Central memory CD8-positive, alpha-beta T cell (primary cell): ENCODE data around the gene PPM1E.
"Not testable (repeated sequence)": the region's sequence is repeated elsewhere in the genome, so short reads cannot be mapped to it uniquely, and the experiment has no call there.

Experiments
- ATAC-seq: fragments of 150-1000 bp; cut with Tn5 transposase; replicated peaks from 2 replicates; pipeline ENCODE4 v1.10.0; 2022; ENCODE audit warnings: mild to moderate bottlenecking, moderate FRiP score, moderate number of reproducible peaks; ENCODE audit not compliant: poor library complexity, severe bottlenecking; ENCODE audit errors: extremely low read depth
- DNase-seq, 2 donors: peaks; one replicate each; pipeline ENCODE4 v3.0.0; 2021; ENCODE audit warnings: low spot score in 2 of 2
- H3K27ac Mint-ChIP-seq: one replicate; pipeline ENCODE4 v1.8.0; 2022; ENCODE audit warnings: low read depth, mild to moderate bottlenecking, moderate library complexity, mixed read lengths
- H3K27me3 Mint-ChIP-seq: one replicate; pipeline ENCODE4 v1.8.0; 2022; ENCODE audit warnings: mixed read lengths
- H3K36me3 Mint-ChIP-seq: one replicate; pipeline ENCODE4 v1.8.0; 2022; ENCODE audit warnings: mild to moderate bottlenecking, moderate library complexity, mixed read lengths; ENCODE audit not compliant: insufficient read depth
- H3K4me1 Mint-ChIP-seq: one replicate; pipeline ENCODE4 v1.8.0; 2022; ENCODE audit warnings: mixed read lengths
- H3K4me3 Mint-ChIP-seq: one replicate; pipeline ENCODE4 v1.8.0; 2022; ENCODE audit warnings: mild to moderate bottlenecking, moderate library complexity, mixed read lengths
- H3K9me3 Mint-ChIP-seq: one replicate; pipeline ENCODE4 v1.8.0; 2022; ENCODE audit warnings: mixed read lengths

The PPM1E gene

GRCh38 chr17:58755577-58756245, at the start of gene PPM1E:
Gene PPM1E, plus strand, starts transcription at chr17:58755854.
- H3K9me3 Mint-ChIP-seq = no peaks in the 10 kb centered on the region
- ATAC-seq (peak; percentile 60), DNase-seq (peak in 1 of 2 donors; percentile 10)
- peaks cover 2% of the 10 kb centered on the region for H3K36me3 Mint-ChIP-seq
- peaks cover 14% of the 10 kb centered on the region for H3K4me1 Mint-ChIP-seq
- no peak within 1 kb of the TSS for H3K27ac Mint-ChIP-seq
- H3K4me3 Mint-ChIP-seq = peak within 1 kb of the TSS; percentile 89
- peaks cover 64% of the 10 kb centered on the region for H3K27me3 Mint-ChIP-seq

- no peaks in the 10 kb centered on the region for H3K27me3 Mint-ChIP-seq
- peak overlapping the region; percentile 33 for H3K27ac Mint-ChIP-seq
- no peak for DNase-seq
- no peak for ATAC-seq
- no peaks in the 10 kb centered on the region for H3K9me3 Mint-ChIP-seq
- no peak overlapping the region for H3K4me3 Mint-ChIP-seq
- peaks cover 7% of the 10 kb centered on the region for H3K4me1 Mint-ChIP-seq
- peaks cover 27% of the 10 kb centered on the region for H3K36me3 Mint-ChIP-seq
Observed at GRCh38 chr17:58706351-58707140, 49.1 kb upstream of the PPM1E start.

GRCh38 chr17:58710948-58711552, 44.6 kb upstream of the PPM1E start:
- Mint-ChIP-seq H3K27ac (no peak overlapping the region), H3K27me3 (no peaks in the 10 kb centered on the region), H3K4me1 (peaks cover 7% of the 10 kb centered on the region), H3K9me3 (no peaks in the 10 kb centered on the region), H3K36me3 (peaks cover 25% of the 10 kb centered on the region), H3K4me3 (no peak overlapping the region)
- DNase-seq = no peak
- ATAC-seq = no peak

- DNase-seq = no peak
Observed at GRCh38 chr17:58722274-58722673, 33.4 kb upstream of the PPM1E start.

GRCh38 chr17:58722696-58723095, 33.0 kb upstream of the PPM1E start:
- Mint-ChIP-seq H3K9me3 (no peaks in the 10 kb centered on the region), H3K4me1 (no peaks in the 10 kb centered on the region), H3K27ac (no peak overlapping the region), H3K4me3 (no peak overlapping the region), H3K27me3 (no peaks in the 10 kb centered on the region), H3K36me3 (peaks cover 27% of the 10 kb centered on the region)
- ATAC-seq = no peak
- DNase-seq = no peak

More at GRCh38 chr17:58722274-58722673, 33.4 kb upstream of the PPM1E start:
- H3K4me3 Mint-ChIP-seq = no peak overlapping the region
- H3K27ac Mint-ChIP-seq = no peak overlapping the region
- no peak for ATAC-seq
- no peaks in the 10 kb centered on the region for H3K27me3 Mint-ChIP-seq
- no peaks in the 10 kb centered on the region for H3K9me3 Mint-ChIP-seq
- H3K4me1 Mint-ChIP-seq = no peaks in the 10 kb centered on the region
- H3K36me3 Mint-ChIP-seq = peaks cover 27% of the 10 kb centered on the region

- DNase-seq (no peak), ATAC-seq (no peak)
- Mint-ChIP-seq H3K36me3 (peaks cover 29% of the 10 kb centered on the region), H3K27me3 (no peaks in the 10 kb centered on the region), H3K4me3 (no peak overlapping the region), H3K9me3 (no peaks in the 10 kb centered on the region), H3K4me1 (no peaks in the 10 kb centered on the region), H3K27ac (no peak overlapping the region)
Observed at GRCh38 chr17:58728798-58729197, 26.9 kb upstream of the PPM1E start.

- Mint-ChIP-seq H3K27me3 (no peaks in the 10 kb centered on the region), H3K36me3 (peaks cover 22% of the 10 kb centered on the region), H3K27ac (no peak overlapping the region), H3K4me3 (no peak overlapping the region), H3K9me3 (no peaks in the 10 kb centered on the region), H3K4me1 (no peaks in the 10 kb centered on the region)
- ATAC-seq (no peak), DNase-seq (no peak)
Observed at GRCh38 chr17:58730937-58731336, 24.7 kb upstream of the PPM1E start.

GRCh38 chr17:58734040-58734439, 21.6 kb upstream of the PPM1E start:
- Mint-ChIP-seq H3K27ac (no peak overlapping the region), H3K27me3 (no peaks in the 10 kb centered on the region), H3K36me3 (peaks cover 18% of the 10 kb centered on the region), H3K9me3 (no peaks in the 10 kb centered on the region), H3K4me1 (no peaks in the 10 kb centered on the region), H3K4me3 (no peak overlapping the region)
- DNase-seq = no peak
- no peak for ATAC-seq

- ATAC-seq (no peak), DNase-seq (no peak)
- H3K4me1 Mint-ChIP-seq = no peaks in the 10 kb centered on the region
- no peak overlapping the region for H3K4me3 Mint-ChIP-seq
- no peaks in the 10 kb centered on the region for H3K9me3 Mint-ChIP-seq
- peaks cover 17% of the 10 kb centered on the region for H3K36me3 Mint-ChIP-seq
- H3K27me3 Mint-ChIP-seq = no peaks in the 10 kb centered on the region
- H3K27ac Mint-ChIP-seq = no peak overlapping the region
Observed at GRCh38 chr17:58734811-58735210, 20.8 kb upstream of the PPM1E start.

- H3K36me3 Mint-ChIP-seq = no peaks in the 10 kb centered on the region
Observed at GRCh38 chr17:58741121-58741625, 14.5 kb upstream of the PPM1E start.

GRCh38 chr17:58747674-58748073, 8.0 kb upstream of the PPM1E start:
- Mint-ChIP-seq H3K27ac (no peak overlapping the region), H3K36me3 (no peaks in the 10 kb centered on the region), H3K4me3 (no peak overlapping the region), H3K27me3 (peaks cover 2% of the 10 kb centered on the region), H3K9me3 (no peaks in the 10 kb centered on the region), H3K4me1 (no peaks in the 10 kb centered on the region)
- ATAC-seq = no peak
- DNase-seq = no peak

More at GRCh38 chr17:58741121-58741625, 14.5 kb upstream of the PPM1E start:
- Mint-ChIP-seq H3K4me3 (no peak overlapping the region), H3K9me3 (no peaks in the 10 kb centered on the region), H3K4me1 (no peaks in the 10 kb centered on the region), H3K27me3 (no peaks in the 10 kb centered on the region), H3K27ac (no peak overlapping the region)
- no peak for DNase-seq
- ATAC-seq = no peak

- not testable (repeated sequence) for ATAC-seq, H3K4me3 Mint-ChIP-seq, H3K4me1 Mint-ChIP-seq, H3K27ac Mint-ChIP-seq, H3K36me3 Mint-ChIP-seq, H3K9me3 Mint-ChIP-seq, DNase-seq
- H3K27me3 Mint-ChIP-seq = peaks cover 21% of the 10 kb centered on the region
Observed at GRCh38 chr17:58749627-58750026, 6.0 kb upstream of the PPM1E start.
